IMR-90 (cell line): ENCODE measurements around the gene NAGK. TPM values are rescaled to one million over a fixed set of nuclear protein-coding genes. Genes with fewer than 3 reads are reported as not detected.

ENCODE experiments used
- ATAC-seq: fragments of 200-7000 bp; cut with Tn5 transposase; 2 replicates; pipeline ENCODE4 v1.9.1; 2020; ENCODE audit warnings: low read depth, mild to moderate bottlenecking, moderate library complexity
- BruUV-seq: library from RNA; stranded (reverse); fragments of 400-500 nt; replicated peaks from 2 replicates; lab custom pipeline; 2021; lab: Mats Ljungman, UMichigan
- CTCF ChIA-PET: fragments of 300-600 bp; formaldehyde crosslinking; extraction: SDS; loops from one replicate; lab custom pipeline; 2021; ENCODE audit warnings: antibody characterized with exemption; lab: Yijun Ruan, JAX
- POLR2A ChIA-PET: fragments of 300-600 bp; sonication (Branson Sonifier 250); formaldehyde crosslinking; loops from one replicate; lab custom pipeline; 2022; ENCODE audit warnings: antibody characterized with exemption; ENCODE audit not compliant: unreplicated experiment; lab: Charles Lee
- DNase-seq: peaks from one replicate; pipeline ENCODE4 v3.0.0; 2013
- H2AFZ ChIP-seq: replicated peaks from 2 replicates; pipeline ENCODE3; 2013; ENCODE audit warnings: low read length, mild to moderate bottlenecking; ENCODE audit not compliant: poor library complexity
- H2AK5ac ChIP-seq: 2 replicates; pipeline ENCODE4 v1.6.1; 2013; ENCODE audit warnings: low read depth, low read length, inconsistent platforms
- H2AK9ac ChIP-seq: replicated peaks from 2 replicates; pipeline ENCODE3; 2013; ENCODE audit warnings: mild to moderate bottlenecking, low read depth, low read length, moderate library complexity; ENCODE audit not compliant: poor library complexity
- H2BK120ac ChIP-seq: 2 replicates; pipeline ENCODE4 v1.6.1; 2013; ENCODE audit warnings: low read depth, low read length, inconsistent platforms
- H2BK15ac ChIP-seq: 3 replicates; pipeline ENCODE4 v1.6.1; 2013; ENCODE audit warnings: low read depth, low read length, inconsistent platforms
- H2BK20ac ChIP-seq: 2 replicates; pipeline ENCODE4 v1.6.1; 2013; ENCODE audit warnings: low read depth, mild to moderate bottlenecking, inconsistent platforms, low read length, moderate library complexity
- H2BK5ac ChIP-seq: 2 replicates; pipeline ENCODE4 v1.6.1; 2013; ENCODE audit warnings: mild to moderate bottlenecking, low read depth, low read length, inconsistent platforms; ENCODE audit not compliant: poor library complexity, severe bottlenecking
- H3K14ac ChIP-seq: replicated peaks from 2 replicates; pipeline ENCODE4 v1.6.1; 2013; ENCODE audit warnings: low read depth, low read length, inconsistent platforms
- H3K18ac ChIP-seq: 2 replicates; pipeline ENCODE4 v1.6.1; 2013; ENCODE audit warnings: low read depth, low read length, control low read depth
- H3K23ac ChIP-seq: 2 replicates; pipeline ENCODE4 v1.6.1; 2013; ENCODE audit warnings: low read depth, low read length, inconsistent platforms
- H3K27ac ChIP-seq: 2 replicates; pipeline ENCODE4 v1.5.1; 2013; ENCODE audit warnings: mild to moderate bottlenecking, control low read depth, low read length; ENCODE audit not compliant: insufficient read depth
- H3K27me3 ChIP-seq: 2 replicates; pipeline ENCODE4 v1.6.1; 2013; ENCODE audit warnings: low read length; ENCODE audit not compliant: control insufficient read depth, insufficient read depth
- H3K36me3 ChIP-seq: 2 replicates; pipeline ENCODE4 v1.6.1; 2013; ENCODE audit warnings: low read length, mixed read lengths; ENCODE audit not compliant: control insufficient read depth, insufficient read depth
- H3K4ac ChIP-seq: 2 replicates; pipeline ENCODE4 v1.6.1; 2013; ENCODE audit warnings: low read depth, low read length, inconsistent platforms
- H3K4me1 ChIP-seq: 2 replicates; pipeline ENCODE4 v1.6.1; 2013; ENCODE audit warnings: low read length, mixed read lengths; ENCODE audit not compliant: control insufficient read depth, insufficient read depth
- H3K4me2 ChIP-seq: 2 replicates; pipeline ENCODE4 v1.6.1; 2013; ENCODE audit warnings: low read depth, mild to moderate bottlenecking, control low read depth, low read length, moderate library complexity
- H3K4me3 ChIP-seq: 2 replicates; pipeline ENCODE4 v1.5.1; 2013; ENCODE audit warnings: low read depth, mild to moderate bottlenecking, control low read depth, low read length, moderate library complexity; ENCODE audit not compliant: insufficient read depth
- H3K56ac ChIP-seq: 2 replicates; pipeline ENCODE4 v1.6.1; 2013; ENCODE audit warnings: low read length, inconsistent platforms; ENCODE audit not compliant: insufficient read depth; ENCODE audit errors: extremely low read depth
- H3K79me1 ChIP-seq, 2 experiments: 2 replicates each; pipeline ENCODE4 v1.6.1; 2013; ENCODE audit warnings: low read length in 2 of 2, inconsistent platforms in 1 of 2, low read depth in 1 of 2
- H3K9ac ChIP-seq: 2 replicates; pipeline ENCODE4 v1.6.1; 2013; ENCODE audit warnings: low read depth, low read length, control low read depth
- H3K9me1 ChIP-seq: 2 replicates; pipeline ENCODE4 v1.6.1; 2013; ENCODE audit warnings: low read length, inconsistent platforms; ENCODE audit not compliant: insufficient read depth
- H3K9me3 ChIP-seq: 2 replicates; pipeline ENCODE4 v1.6.1; 2013; ENCODE audit warnings: low read length; ENCODE audit not compliant: control insufficient read depth, insufficient read depth
- H4K20me1 ChIP-seq: 2 replicates; pipeline ENCODE4 v1.6.1; 2013; ENCODE audit warnings: low read length, inconsistent platforms; ENCODE audit not compliant: insufficient read depth
- H4K5ac ChIP-seq: 2 replicates; pipeline ENCODE4 v1.6.1; 2013; ENCODE audit warnings: mild to moderate bottlenecking, low read depth, low read length, control low read depth
- H4K8ac ChIP-seq, 2 experiments: 2 replicates each; pipeline ENCODE4 v1.6.1; 2013; ENCODE audit warnings: low read depth in 2 of 2, low read length in 2 of 2, control low read depth in 1 of 2, inconsistent platforms in 1 of 2
- H4K91ac ChIP-seq: 2 replicates; pipeline ENCODE4 v1.6.1; 2013; ENCODE audit warnings: low read depth, low read length, inconsistent platforms; ENCODE audit not compliant: insufficient read depth
- BHLHE40 ChIP-seq: fragments of 150-350 bp; IDR thresholded peaks from 2 replicates; pipeline ENCODE4 v1.6.1; 2016; ENCODE audit warnings: mild to moderate bottlenecking, low read depth, low read length
- CEBPB ChIP-seq: IDR thresholded peaks from 2 replicates; pipeline ENCODE4 v1.6.1; 2012; ENCODE audit warnings: low read depth, low read length, improper control_type of control experiment
- FOS ChIP-seq: fragments of 150-350 bp; IDR thresholded peaks from 2 replicates; pipeline ENCODE4 v1.6.1; 2016; ENCODE audit warnings: low read depth, low read length
- MAFK ChIP-seq: IDR thresholded peaks from 2 replicates; pipeline ENCODE4 v1.6.1; 2012; ENCODE audit warnings: low read depth, low read length, improper control_type of control experiment
- MAZ ChIP-seq: IDR thresholded peaks from 2 replicates; pipeline ENCODE4 v1.6.1; 2012; ENCODE audit warnings: low read depth, mild to moderate bottlenecking, low read length, improper control_type of control experiment, moderate library complexity, borderline replicate concordance
- MXI1 ChIP-seq: IDR thresholded peaks from 2 replicates; pipeline ENCODE4 v1.6.1; 2012; ENCODE audit warnings: low read depth, mild to moderate bottlenecking, low read length, moderate library complexity, borderline replicate concordance
- NFE2L2 ChIP-seq: fragments of 150-350 bp; IDR thresholded peaks from 2 replicates; pipeline ENCODE4 v1.6.1; 2016; ENCODE audit warnings: low read depth, mild to moderate bottlenecking, low read length
- POLR2A ChIP-seq: IDR thresholded peaks from 2 replicates; pipeline ENCODE4 v1.6.1; 2012; ENCODE audit warnings: mild to moderate bottlenecking, low read depth, low read length
- RFX5 ChIP-seq: IDR thresholded peaks from 2 replicates; pipeline ENCODE4 v1.8.0; 2012; ENCODE audit warnings: low read depth, mild to moderate bottlenecking, low read length, moderate library complexity
- SMC3 ChIP-seq: fragments of 150-350 bp; IDR thresholded peaks from 2 replicates; pipeline ENCODE4 v1.6.1; 2016; ENCODE audit warnings: low read depth, mild to moderate bottlenecking, antibody characterized with exemption, low read length, moderate library complexity
- WGBS, 2 experiments: methylation state at CpG; one replicate each; pipeline versions ENCODE4 v1.1.5 to v1.1.7; 2013; ENCODE audit warnings: missing lambda C conversion rate in 2 of 2; ENCODE audit not compliant: insufficient read length in 1 of 2; ENCODE audit errors: extremely low coverage in 2 of 2; 5-methylcytosine and 5-hydroxymethylcytosine counted together
- dilution Hi-C: fragments of 300-500 bp; cut with HindIII; formaldehyde crosslinking; loops from one replicate; pipeline ENCODE4 v1.14.3; 2018; ENCODE audit warnings: low sequenced_read_pairs; ENCODE audit not compliant: unreplicated experiment
- in situ Hi-C: fragments of 300-500 bp; cut with MboI; formaldehyde crosslinking; loops from 3 replicates; pipeline ENCODE4 v1.14.3; 2019; ENCODE audit warnings: low sequenced_read_pairs, inconsistent platforms, mixed read lengths
- intact Hi-C: fragments of 100-400 bp; cut with micrococcal nuclease; formaldehyde crosslinking; loops from 2 replicates; pipeline ENCODE4 v1.10.0; 2022
- polyA plus RNA-seq, 3 experiments: library from polyadenylated mRNA; depleted of rRNA; stranded (reverse); fragments of >200 nt; gene quantifications; 2 replicates each; pipeline ENCODE4 v1.2.3, GENCODE V29; 2012; ENCODE audit warnings: low replicate concordance in 1 of 3
- total RNA-seq: library from RNA; depleted of rRNA; stranded (reverse); fragments of >200 nt; gene quantifications from 2 replicates; pipeline ENCODE4 v1.2.3, GENCODE V29; 2012
- TF ChIP-seq, protein P1 (sequence below): fragments of 150-350 bp; IDR thresholded peaks from 2 replicates; pipeline ENCODE4 v1.6.1; 2017; ENCODE audit warnings: mild to moderate bottlenecking, antibody characterized with exemption, low read length, low read depth
- TF ChIP-seq, protein P2 (sequence below): conservative IDR thresholded peaks from 2 replicates; pipeline ENCODE4 v1.5.1; 2012; ENCODE audit warnings: mild to moderate bottlenecking, low read depth, low read length, improper control_type of control experiment

Gene NAGK
- total and polyA plus RNA-seq, 2 of the 4 experiments (the other 2 are of a cell fraction), result 60.4 to 146 TPM

DNA sequence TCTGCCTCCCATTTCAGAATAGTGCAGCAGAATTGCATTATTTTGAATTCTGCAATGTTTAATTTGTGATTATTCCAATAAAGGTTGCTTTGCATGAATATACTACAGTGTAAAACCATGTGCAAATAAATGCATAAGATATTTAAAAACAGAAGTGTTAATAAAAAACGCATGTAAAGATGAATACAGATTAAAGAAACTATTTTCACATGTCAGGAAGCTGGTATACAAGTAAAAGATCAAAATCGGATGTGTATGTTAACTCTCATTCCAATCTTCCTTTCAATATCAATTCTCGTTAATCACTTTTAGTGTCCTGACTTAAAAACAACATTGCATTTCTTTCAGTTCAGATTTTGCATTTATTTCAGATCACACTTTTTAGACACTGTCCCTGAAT is 58.5 kb downstream of the NAGK start:
- peaks cover 3% of the 10 kb centered on the region; the same call in 1 of the 2 replicates for H3K4me1 ChIP-seq
- no peak overlapping the region for H4K5ac ChIP-seq
- no peak overlapping the region for H3K4me3 ChIP-seq
- no peak overlapping the region for H2BK5ac ChIP-seq
- H4K91ac ChIP-seq, result no peak overlapping the region
- ATAC-seq (no peak), DNase-seq (no peak)
- peaks cover 1% of the 10 kb centered on the region; the same call in 1 of the 2 replicates for H4K20me1 ChIP-seq
- in situ Hi-C loops (no loop called here), intact Hi-C loops (loop anchor here (10.0 kb wide), 1 partner anchor 122 kb away; no protein-coding TSS in a partner anchor), dilution Hi-C loops (no loop called here)
- no CpG with 5 or more reads among the region's 3 CpGs for WGBS, 2 experiments
- H3K4ac ChIP-seq, result no peak overlapping the region
- H2BK120ac ChIP-seq, result no peak overlapping the region
- H2AFZ ChIP-seq, result no peak overlapping the region
- H3K9ac ChIP-seq, result no peak overlapping the region
- ChIA-PET CTCF (no interaction called here), POLR2A (no interaction called here)
- no peak overlapping the region for H2AK5ac ChIP-seq
- H3K27me3 ChIP-seq, result no peaks in the 10 kb centered on the region
- H3K27ac ChIP-seq, result no peak overlapping the region
- peaks cover 5% of the 10 kb centered on the region; the same call in 1 of the 2 replicates for H3K36me3 ChIP-seq
- H3K14ac ChIP-seq, result no peak overlapping the region
- H3K79me1 ChIP-seq, result peaks cover 7 to 29% of the 10 kb centered on the region in 2 experiments; a peak in 3 of 4 replicates
- H3K4me2 ChIP-seq, result no peak overlapping the region
- H2BK15ac ChIP-seq, result no peak overlapping the region
- no peak overlapping the region for H2AK9ac ChIP-seq
- no peak overlapping the region for H3K18ac ChIP-seq
- H3K9me3 ChIP-seq, result no peaks in the 10 kb centered on the region
- no peak overlapping the region for H4K8ac ChIP-seq
- H2BK20ac ChIP-seq, result no peak overlapping the region
- no peak overlapping the region for H3K56ac ChIP-seq
- H3K9me1 ChIP-seq, result peaks cover under 1% of the 10 kb centered on the region; the same call in 1 of the 2 replicates
- no peak for TF ChIP-seq NFE2L2
- TF ChIP-seq MXI1, result no peak
- no peak for TF ChIP-seq CEBPB
- no peak for TF ChIP-seq MAFK
- TF ChIP-seq MAZ, result no peak
- TF ChIP-seq BHLHE40, result no peak
- no peak for TF ChIP-seq SMC3
- no peak for TF ChIP-seq FOS
- TF ChIP-seq, protein P1, sequence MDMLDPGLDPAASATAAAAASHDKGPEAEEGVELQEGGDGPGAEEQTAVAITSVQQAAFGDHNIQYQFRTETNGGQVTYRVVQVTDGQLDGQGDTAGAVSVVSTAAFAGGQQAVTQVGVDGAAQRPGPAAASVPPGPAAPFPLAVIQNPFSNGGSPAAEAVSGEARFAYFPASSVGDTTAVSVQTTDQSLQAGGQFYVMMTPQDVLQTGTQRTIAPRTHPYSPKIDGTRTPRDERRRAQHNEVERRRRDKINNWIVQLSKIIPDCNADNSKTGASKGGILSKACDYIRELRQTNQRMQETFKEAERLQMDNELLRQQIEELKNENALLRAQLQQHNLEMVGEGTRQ, result no peak
- TF ChIP-seq, protein P2, sequence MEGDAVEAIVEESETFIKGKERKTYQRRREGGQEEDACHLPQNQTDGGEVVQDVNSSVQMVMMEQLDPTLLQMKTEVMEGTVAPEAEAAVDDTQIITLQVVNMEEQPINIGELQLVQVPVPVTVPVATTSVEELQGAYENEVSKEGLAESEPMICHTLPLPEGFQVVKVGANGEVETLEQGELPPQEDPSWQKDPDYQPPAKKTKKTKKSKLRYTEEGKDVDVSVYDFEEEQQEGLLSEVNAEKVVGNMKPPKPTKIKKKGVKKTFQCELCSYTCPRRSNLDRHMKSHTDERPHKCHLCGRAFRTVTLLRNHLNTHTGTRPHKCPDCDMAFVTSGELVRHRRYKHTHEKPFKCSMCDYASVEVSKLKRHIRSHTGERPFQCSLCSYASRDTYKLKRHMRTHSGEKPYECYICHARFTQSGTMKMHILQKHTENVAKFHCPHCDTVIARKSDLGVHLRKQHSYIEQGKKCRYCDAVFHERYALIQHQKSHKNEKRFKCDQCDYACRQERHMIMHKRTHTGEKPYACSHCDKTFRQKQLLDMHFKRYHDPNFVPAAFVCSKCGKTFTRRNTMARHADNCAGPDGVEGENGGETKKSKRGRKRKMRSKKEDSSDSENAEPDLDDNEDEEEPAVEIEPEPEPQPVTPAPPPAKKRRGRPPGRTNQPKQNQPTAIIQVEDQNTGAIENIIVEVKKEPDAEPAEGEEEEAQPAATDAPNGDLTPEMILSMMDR, result no peak
- no peak for TF ChIP-seq POLR2A
- TF ChIP-seq RFX5, result no peak
- no TSS peak for BruUV-seq
- no peak overlapping the region for H3K23ac ChIP-seq
